Measurements from ENCODE around the gene BRAF.
A peak's percentile ranks its signal among the peaks of the same experiment; 100 is the strongest.
"Not testable (repeated sequence)": the region's sequence is repeated elsewhere in the genome, so short reads cannot be mapped to it uniquely, and the experiment has no call there.

BRAF gene

DNA sequence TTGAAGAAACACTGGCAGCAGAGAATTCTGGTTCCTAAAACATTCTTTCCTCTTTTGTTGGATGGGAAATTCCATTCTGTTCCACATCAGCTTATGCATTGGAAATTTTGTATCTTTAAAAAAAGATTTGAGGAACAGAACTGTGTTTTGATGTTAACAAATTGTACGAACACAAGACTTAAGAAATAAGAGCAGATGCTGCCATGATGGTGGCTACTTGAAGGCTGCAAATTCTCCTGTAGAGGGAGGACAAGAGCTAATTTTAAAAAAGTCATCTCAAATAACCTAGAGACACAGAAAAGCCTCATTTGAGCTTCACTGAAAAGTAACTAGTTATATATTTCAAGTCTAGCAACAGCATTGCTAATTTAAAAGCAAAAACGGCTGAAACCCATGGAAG is 198.4 kb downstream of the BRAF start:
- DNase-seq (ENCODE audit: low read depth, low spot score), result no peak
- H3K27ac ChIP-seq, result no peak overlapping the region

DNA sequence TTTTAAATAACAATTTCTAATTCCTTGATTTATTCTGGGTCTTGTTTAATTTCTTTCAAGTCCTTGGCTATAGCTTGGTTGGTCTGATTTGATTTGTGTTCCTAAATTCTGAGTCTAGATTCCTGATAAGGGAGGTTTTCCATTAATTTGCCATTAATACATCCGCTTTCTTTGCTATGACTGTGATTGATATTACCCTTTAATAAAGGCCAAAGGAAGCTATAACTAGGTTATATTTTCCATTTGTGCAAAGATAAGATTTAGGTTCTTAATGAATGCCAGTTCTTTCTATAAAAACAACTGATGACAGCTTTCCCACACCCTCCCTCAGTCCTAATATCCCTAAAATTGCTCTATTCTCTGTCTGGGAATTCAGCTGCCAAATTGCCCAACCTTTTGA is 200.0 kb downstream of the BRAF start:
- H3K27ac ChIP-seq, result no peak overlapping the region
- no peak for DNase-seq (ENCODE audit: low read depth, low spot score)

- no peak for DNase-seq (ENCODE audit: low read depth, low spot score)
- H3K27ac ChIP-seq, result no peak overlapping the region
These were observed 201.2 kb downstream of the BRAF start for GRCh38 chr7:140723574-140723973.

- no peak overlapping the region for H3K27ac ChIP-seq
- no peak for DNase-seq (ENCODE audit: low read depth, low spot score)
These were observed 201.7 kb downstream of the BRAF start for GRCh38 chr7:140723006-140723405.

DNA sequence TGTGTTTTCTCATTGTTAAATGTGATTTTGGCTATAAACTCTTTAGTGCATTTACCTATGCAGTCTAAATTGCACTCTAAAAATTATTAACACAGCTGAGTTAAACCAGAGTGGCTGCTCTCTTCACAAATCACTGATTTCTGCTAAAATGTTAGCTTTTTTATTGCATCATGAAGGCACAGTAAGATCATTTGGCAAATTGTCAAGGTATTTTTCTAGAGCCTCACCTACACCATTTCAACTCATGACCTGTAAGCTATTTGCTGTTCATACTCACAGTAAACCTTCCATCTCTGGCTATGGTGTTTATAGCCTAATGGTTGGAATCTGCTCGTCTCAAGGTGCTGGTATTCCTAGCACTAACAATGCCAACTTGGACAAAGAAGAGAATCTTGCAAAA is 202.5 kb downstream of the BRAF start:
- no peak overlapping the region for H3K27ac ChIP-seq
- DNase-seq (ENCODE audit: low read depth, low spot score), result no peak

DNA sequence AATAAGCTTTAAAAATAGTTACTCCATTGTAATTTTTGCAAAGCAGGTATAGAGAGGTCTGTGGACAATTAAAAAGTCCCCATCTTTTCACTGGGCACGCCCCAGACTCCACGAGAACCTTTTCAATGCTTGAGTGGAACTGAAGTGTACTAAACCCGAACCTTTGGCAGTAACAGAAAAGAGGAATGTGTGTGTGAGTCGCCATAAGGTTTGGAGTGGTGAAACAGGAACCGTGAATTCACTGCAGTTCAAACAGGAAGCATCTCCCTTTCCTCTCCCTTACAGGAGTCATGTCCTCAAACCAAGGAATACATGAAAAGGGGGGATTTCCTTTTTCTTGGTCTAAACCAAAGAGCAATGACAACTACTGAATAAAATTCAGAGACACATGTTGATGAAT is 205.0 kb downstream of the BRAF start:
- no peak overlapping the region for H3K27ac ChIP-seq
- DNase-seq (ENCODE audit: low read depth, low spot score), result no peak

- H3K27ac ChIP-seq, result no peak overlapping the region
- no peak for DNase-seq (ENCODE audit: low read depth, low spot score)
These were observed 210.2 kb downstream of the BRAF start for GRCh38 chr7:140714331-140715040.

DNA sequence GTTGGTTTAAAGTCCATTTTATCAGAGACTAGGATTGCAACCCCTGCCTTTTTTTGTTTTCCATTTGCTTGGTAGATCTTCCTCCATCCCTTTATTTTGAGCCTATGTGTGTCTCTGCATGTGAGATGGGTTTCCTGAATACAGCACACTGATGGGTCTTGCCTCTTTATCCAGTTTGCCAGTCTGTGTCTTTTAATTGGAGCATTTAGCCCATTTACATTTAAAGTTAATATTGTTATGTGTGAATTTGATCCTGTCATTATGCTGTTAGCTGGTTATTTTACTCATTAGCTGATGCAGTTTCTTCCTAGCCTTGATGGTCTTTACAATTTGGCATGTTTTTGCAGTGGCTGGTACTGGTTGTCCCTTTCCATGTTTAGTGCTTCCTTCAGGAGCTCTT is 212.3 kb downstream of the BRAF start:
- not testable (repeated sequence) for DNase-seq (ENCODE audit: low read depth, low spot score); H3K27ac ChIP-seq

DNA sequence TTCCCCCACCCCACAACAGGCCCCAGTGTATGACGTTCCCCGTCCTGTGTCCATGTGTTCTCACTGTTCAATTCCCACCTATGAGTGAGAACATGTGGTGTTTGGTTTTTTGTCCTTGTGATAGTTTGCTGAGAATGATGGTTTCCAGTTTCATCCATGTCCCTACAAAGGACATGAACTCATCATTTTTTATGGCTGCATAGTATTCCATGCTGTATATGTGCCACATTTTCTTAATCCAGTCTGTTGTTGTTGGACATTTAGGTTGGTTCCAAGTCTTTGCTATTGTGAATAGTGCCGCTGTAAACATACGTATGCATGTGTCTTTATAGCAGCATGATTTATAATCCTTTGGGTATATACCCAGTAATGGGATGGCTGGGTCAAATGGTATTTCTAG is 216.0 kb downstream of the BRAF start:
- not testable (repeated sequence) for H3K27ac ChIP-seq; DNase-seq (ENCODE audit: low read depth, low spot score)

GRCh38 chr7:140707132-140707531 is 217.6 kb downstream of the BRAF start:
- no peak for DNase-seq (ENCODE audit: low read depth, low spot score)
- H3K27ac ChIP-seq, result no peak overlapping the region

- no peak overlapping the region for H3K27ac ChIP-seq
- DNase-seq (ENCODE audit: low read depth, low spot score), result no peak
These were observed 220.5 kb downstream of the BRAF start for GRCh38 chr7:140704205-140704604.

- no peak overlapping the region for H3K27ac ChIP-seq
- no peak for DNase-seq (ENCODE audit: low read depth, low spot score)
These were observed 222.0 kb downstream of the BRAF start for GRCh38 chr7:140702774-140703173.

DNA sequence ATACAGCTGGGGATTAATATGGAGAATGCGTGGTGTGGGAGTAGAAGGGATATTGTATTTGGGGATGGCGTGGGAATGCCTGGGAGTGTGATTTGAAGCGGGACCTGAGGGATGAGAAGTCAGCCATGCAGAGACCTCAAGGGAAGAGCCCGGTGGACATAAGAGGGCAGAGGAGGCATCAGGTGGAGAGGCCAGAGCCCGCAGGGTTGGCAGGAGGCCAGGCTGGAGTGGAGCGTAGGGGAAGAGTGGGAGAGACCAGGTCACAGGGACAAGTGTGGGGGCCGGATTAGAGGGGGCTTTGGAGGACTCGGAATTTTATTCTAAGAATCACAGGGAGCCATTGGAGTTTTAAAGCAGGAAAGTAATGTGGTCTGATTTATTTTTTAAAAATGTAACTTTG is 226.3 kb downstream of the BRAF start:
- H3K27ac ChIP-seq, result no peak overlapping the region
- no peak for DNase-seq (ENCODE audit: low read depth, low spot score)

DNA sequence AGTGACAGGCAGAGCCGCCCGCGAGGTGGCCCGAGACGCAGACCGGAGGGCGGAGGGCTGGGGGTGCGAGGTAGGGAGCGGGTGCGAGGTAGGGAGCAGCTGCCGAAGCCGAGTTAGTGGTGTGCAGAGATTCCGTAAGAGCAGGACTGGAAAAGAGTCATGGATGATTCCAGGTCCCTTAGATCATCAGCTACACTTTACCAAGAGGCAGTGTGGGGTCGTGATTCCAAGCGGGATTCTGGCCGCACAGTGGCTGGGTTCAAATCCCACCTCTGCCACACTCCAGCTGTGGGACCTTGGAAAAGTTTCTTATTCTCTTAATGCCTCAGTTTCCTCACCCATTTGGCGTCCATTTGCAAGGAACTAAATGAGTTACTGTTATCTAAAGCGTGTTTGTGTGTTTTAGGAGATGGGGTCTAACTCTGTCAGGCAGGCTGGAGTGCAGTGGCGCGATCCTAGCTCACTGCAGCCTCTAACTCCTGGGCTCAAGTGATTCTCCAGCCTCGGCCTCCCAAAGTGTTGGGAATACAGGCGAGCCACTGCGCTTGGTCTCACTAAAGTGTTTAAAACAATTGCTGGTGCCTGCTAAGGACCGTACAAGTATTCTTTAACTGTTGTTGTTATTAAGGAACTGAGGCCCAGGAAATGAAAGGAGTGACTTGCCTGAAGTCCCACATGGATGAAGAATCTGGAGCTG is 227.1 kb downstream of the BRAF start:
- H3K27ac ChIP-seq, result peak overlapping the region; percentile 76
- no peak for DNase-seq (ENCODE audit: low read depth, low spot score)

GRCh38 chr7:140696680-140697446 is 227.9 kb downstream of the BRAF start, which contains the start of gene NDUFB2:
Gene NDUFB2, plus strand, starts transcription at chr7:140696708. Its CDS starts 37 bp downstream, at chr7:140696745.
- DNase-seq (ENCODE audit: low read depth, low spot score), result peak; percentile 31
- H3K27ac ChIP-seq, result peak within 1 kb of the TSS; percentile 76

DNA sequence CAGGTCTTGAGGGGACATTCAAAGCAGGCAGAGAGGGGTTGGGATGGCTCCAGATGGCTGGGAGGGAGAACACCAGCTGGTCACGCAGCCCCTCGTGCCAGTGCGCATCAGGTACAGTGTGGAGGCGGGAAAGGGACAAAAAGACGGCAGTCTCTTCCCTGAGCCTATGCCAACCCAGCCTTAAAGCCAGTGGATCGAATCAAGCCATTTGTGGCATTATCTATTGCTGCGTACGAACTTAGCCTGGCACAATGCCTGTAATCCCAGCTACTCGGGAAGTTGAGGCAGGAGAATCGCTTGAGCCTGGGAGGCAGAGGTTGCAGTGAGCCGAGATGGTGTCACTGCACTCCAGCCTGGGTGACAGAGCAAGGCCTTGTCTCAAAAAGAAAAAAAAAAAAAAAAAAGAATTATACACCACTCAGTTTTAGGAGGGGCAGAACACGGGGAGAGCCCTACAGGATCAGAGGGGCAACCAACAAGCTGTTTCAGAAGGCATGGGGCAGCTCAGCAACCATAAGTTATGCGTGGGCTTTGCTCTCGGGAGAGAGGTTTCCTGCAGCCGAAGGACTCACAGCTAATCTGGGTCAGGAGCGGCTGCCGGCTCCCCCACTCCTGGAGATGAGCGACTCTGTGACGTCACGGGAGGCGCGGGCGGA is 228.6 kb downstream of the BRAF start:
- DNase-seq (ENCODE audit: low read depth, low spot score), result peak; percentile 36
- peak overlapping the region; percentile 76 for H3K27ac ChIP-seq

DNA sequence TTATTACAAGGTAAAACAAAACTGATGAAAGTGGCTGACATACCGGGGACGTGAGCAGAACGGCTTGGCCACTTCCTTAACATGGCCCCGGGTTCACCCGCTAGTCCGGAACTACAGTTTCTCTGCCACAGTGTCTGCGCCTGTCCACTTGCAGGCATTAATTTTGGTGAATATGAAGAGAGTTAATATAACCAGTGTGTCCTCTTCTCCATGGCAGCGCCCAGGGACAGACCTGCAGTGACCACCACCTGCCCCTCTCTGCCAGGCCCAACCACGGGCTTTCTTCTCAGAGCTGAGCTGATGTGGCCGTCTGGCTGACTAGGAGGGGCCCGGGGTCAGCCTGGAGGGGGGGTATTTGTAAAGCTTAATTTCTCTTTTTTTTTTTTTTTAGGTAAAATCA is 229.3 kb downstream of the BRAF start:
- no peak overlapping the region for H3K27ac ChIP-seq
- DNase-seq (ENCODE audit: low read depth, low spot score), result no peak

DNA sequence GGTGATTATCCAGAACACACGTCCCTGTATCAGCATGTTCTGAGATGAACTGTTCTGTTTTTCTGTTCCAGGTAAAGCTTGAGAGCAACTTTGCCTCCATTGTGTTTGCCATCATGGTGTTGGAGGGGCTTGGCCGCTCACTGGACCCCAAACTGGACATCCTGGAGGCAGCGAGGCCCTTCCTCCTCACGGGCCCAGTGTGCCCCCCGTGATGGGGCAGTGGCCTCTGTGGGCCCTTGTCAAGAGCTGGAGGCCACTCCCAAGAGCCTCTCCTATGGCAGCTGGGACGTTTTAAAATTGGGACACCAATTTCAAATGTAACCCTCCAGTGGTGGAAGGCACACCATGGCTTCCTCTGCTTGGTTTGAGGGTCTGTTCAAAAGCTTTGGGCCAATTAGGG is 230.1 kb downstream of the BRAF start:
- no peak for DNase-seq (ENCODE audit: low read depth, low spot score)
- H3K27ac ChIP-seq, result no peak overlapping the region

DNA sequence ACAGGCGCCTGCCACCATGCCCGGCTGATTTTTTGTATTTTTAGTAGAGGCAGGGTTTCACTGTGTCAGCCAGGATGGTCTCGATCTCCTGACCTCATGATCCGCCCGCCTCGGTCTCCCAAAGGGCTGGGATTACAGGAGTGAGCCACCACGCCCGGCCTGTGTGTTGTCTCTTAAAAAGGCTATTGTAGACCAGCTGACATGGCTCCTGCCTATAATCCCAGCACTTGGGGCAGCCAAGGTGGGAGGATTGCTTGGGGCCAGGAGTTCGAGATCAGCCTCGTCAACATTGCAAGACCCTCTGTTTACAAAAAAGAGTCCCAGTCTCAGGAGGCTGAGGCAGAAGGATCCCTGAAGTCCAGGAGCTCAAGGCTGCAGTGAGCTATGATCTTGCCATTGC is 230.9 kb downstream of the BRAF start:
- DNase-seq (ENCODE audit: low read depth, low spot score); H3K27ac ChIP-seq: not testable (repeated sequence)

- H3K27ac ChIP-seq, result no peak overlapping the region
- no peak for DNase-seq (ENCODE audit: low read depth, low spot score)
These were observed 233.2 kb downstream of the BRAF start for GRCh38 chr7:140691376-140692045.

Measured in epithelial cell of prostate (primary cell).